ENCODE measurements around the gene PTGIR.

PTGIR gene, protein sequence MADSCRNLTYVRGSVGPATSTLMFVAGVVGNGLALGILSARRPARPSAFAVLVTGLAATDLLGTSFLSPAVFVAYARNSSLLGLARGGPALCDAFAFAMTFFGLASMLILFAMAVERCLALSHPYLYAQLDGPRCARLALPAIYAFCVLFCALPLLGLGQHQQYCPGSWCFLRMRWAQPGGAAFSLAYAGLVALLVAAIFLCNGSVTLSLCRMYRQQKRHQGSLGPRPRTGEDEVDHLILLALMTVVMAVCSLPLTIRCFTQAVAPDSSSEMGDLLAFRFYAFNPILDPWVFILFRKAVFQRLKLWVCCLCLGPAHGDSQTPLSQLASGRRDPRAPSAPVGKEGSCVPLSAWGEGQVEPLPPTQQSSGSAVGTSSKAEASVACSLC

GRCh38 chr19:46624958-46625661 lies at the start of gene PTGIR:
PTGIR (minus strand) TSS chr19:46625089; CDS start chr19:46624225, 864 bp downstream.
- no peaks in the 10 kb centered on the region for H3F3A ChIP-seq (ENCODE audit: low read depth)
- no peaks in the 10 kb centered on the region for H3K9me3 ChIP-seq (ENCODE audit: insufficient read depth, low read depth, low read length)
- H3K4me1 ChIP-seq (ENCODE audit: insufficient read depth, low read length, poor library complexity, severe bottlenecking) = peaks cover 6% of the 10 kb centered on the region
- H3K9ac ChIP-seq (ENCODE audit: low read depth, low read length, poor library complexity, severe bottlenecking) = no peak within 1 kb of the TSS
- no peak for TF ChIP-seq EZH2phosphoT487 (IDR thresholded peaks at IDR 0.05; ENCODE audit: borderline replicate concordance)
- TF ChIP-seq, protein P1, sequence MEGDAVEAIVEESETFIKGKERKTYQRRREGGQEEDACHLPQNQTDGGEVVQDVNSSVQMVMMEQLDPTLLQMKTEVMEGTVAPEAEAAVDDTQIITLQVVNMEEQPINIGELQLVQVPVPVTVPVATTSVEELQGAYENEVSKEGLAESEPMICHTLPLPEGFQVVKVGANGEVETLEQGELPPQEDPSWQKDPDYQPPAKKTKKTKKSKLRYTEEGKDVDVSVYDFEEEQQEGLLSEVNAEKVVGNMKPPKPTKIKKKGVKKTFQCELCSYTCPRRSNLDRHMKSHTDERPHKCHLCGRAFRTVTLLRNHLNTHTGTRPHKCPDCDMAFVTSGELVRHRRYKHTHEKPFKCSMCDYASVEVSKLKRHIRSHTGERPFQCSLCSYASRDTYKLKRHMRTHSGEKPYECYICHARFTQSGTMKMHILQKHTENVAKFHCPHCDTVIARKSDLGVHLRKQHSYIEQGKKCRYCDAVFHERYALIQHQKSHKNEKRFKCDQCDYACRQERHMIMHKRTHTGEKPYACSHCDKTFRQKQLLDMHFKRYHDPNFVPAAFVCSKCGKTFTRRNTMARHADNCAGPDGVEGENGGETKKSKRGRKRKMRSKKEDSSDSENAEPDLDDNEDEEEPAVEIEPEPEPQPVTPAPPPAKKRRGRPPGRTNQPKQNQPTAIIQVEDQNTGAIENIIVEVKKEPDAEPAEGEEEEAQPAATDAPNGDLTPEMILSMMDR (conservative IDR thresholded peaks at IDR 0.05; ENCODE audit: low read length) = no peak
- H2AFZ ChIP-seq (ENCODE audit: low read length) = no peak within 1 kb of the TSS
- no peaks in the 10 kb centered on the region for H3K27me3 ChIP-seq (ENCODE audit: insufficient read depth, low read length, poor library complexity, severe bottlenecking)
- no peaks in the 10 kb centered on the region for H3K79me2 ChIP-seq (ENCODE audit: insufficient read depth, low read length)
- H4K20me1 ChIP-seq (ENCODE audit: insufficient read depth, low read length, poor library complexity, severe bottlenecking) = no peaks in the 10 kb centered on the region
- H3K36me3 ChIP-seq (ENCODE audit: insufficient read depth, low read length) = no peaks in the 10 kb centered on the region
- no peaks in the 10 kb centered on the region for H3K9me2 ChIP-seq (replicated peaks; ENCODE audit: low read depth, low read length)
- H3K4me2 ChIP-seq (ENCODE audit: low read depth, low read length, poor library complexity, severe bottlenecking) = no peak within 1 kb of the TSS
- H3K4me3 ChIP-seq (ENCODE audit: low read length, poor library complexity, severe bottlenecking) = no peak within 1 kb of the TSS

DNA sequence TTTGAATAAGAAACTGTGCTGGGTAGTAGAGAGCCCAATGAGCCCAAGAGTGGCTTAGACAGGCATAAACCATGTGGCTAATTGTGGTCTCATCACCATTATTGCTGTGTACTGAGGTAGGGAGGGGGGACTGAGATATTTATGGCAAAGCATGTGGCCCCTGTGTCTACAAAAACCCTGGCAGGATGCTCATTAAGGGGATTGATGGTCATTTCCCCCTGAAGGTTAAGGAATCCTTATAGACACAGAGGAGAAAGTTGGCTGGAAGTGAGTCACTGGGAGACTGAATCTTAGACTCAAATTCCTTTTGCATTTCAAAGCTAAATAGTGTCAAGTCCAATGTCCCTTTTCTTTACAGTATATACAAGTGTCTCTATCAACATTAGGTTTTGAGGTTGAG lies 45.9 kb upstream of the PTGIR start:
- Histone ChIP-seq H3K79me2 (ENCODE audit: insufficient read depth, low read length) (no peaks in the 10 kb centered on the region), H3K4me2 (ENCODE audit: low read depth, low read length, poor library complexity, severe bottlenecking) (no peak overlapping the region), H3K4me3 (ENCODE audit: low read length, poor library complexity, severe bottlenecking) (no peak overlapping the region), H2AFZ (ENCODE audit: low read length) (no peak overlapping the region), H4K20me1 (ENCODE audit: insufficient read depth, low read length, poor library complexity, severe bottlenecking) (peaks cover 4% of the 10 kb centered on the region), H3K4me1 (ENCODE audit: insufficient read depth, low read length, poor library complexity, severe bottlenecking) (no peaks in the 10 kb centered on the region), H3F3A (ENCODE audit: low read depth) (no peaks in the 10 kb centered on the region), H3K9ac (ENCODE audit: low read depth, low read length, poor library complexity, severe bottlenecking) (no peak overlapping the region), H3K27me3 (ENCODE audit: insufficient read depth, low read length, poor library complexity, severe bottlenecking) (no peaks in the 10 kb centered on the region), H3K9me2 (replicated peaks; ENCODE audit: low read depth, low read length) (no peaks in the 10 kb centered on the region), H3K36me3 (ENCODE audit: insufficient read depth, low read length) (peaks cover 36% of the 10 kb centered on the region; the same call in 1 of the 2 replicates), H3K9me3 (ENCODE audit: insufficient read depth, low read depth, low read length) (no peaks in the 10 kb centered on the region)
- no peak for TF ChIP-seq EZH2phosphoT487 (IDR thresholded peaks at IDR 0.05; ENCODE audit: borderline replicate concordance)
- TF ChIP-seq, protein P1 (conservative IDR thresholded peaks at IDR 0.05; ENCODE audit: low read length) = no peak

DNA sequence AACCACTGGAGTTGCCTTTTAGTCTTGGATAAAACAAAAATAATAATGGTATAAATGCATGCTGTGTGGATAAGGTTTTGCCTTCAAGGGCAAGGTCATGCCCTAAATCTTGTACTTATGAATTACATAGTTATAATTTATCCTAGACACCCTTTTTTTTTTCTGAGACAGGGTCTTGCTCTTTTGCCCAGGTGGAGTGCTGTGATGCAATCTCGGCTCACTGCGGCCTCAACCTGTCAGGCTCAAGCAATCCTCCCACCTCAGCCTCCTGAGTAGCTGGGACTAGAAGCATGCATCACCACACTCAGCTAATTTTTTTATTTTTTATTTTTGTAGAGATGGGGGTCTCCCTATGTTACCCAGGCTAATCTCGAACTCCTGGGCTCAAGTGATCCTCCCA lies 43.8 kb upstream of the PTGIR start:
- TF ChIP-seq, protein P1 (conservative IDR thresholded peaks at IDR 0.05; ENCODE audit: low read length) = no peak
- TF ChIP-seq EZH2phosphoT487 (IDR thresholded peaks at IDR 0.05; ENCODE audit: borderline replicate concordance) = no peak
- Histone ChIP-seq H2AFZ (ENCODE audit: low read length) (no peak overlapping the region), H3F3A (ENCODE audit: low read depth) (no peaks in the 10 kb centered on the region), H3K9me3 (ENCODE audit: insufficient read depth, low read depth, low read length) (no peaks in the 10 kb centered on the region), H3K4me1 (ENCODE audit: insufficient read depth, low read length, poor library complexity, severe bottlenecking) (no peaks in the 10 kb centered on the region), H3K4me3 (ENCODE audit: low read length, poor library complexity, severe bottlenecking) (no peak overlapping the region), H3K79me2 (ENCODE audit: insufficient read depth, low read length) (no peaks in the 10 kb centered on the region), H4K20me1 (ENCODE audit: insufficient read depth, low read length, poor library complexity, severe bottlenecking) (no peaks in the 10 kb centered on the region), H3K36me3 (ENCODE audit: insufficient read depth, low read length) (peaks cover 16% of the 10 kb centered on the region; the same call in 1 of the 2 replicates), H3K9me2 (replicated peaks; ENCODE audit: low read depth, low read length) (no peaks in the 10 kb centered on the region), H3K9ac (ENCODE audit: low read depth, low read length, poor library complexity, severe bottlenecking) (no peak overlapping the region), H3K4me2 (ENCODE audit: low read depth, low read length, poor library complexity, severe bottlenecking) (no peak overlapping the region), H3K27me3 (ENCODE audit: insufficient read depth, low read length, poor library complexity, severe bottlenecking) (no peaks in the 10 kb centered on the region)
